SK-N-SH (cell line): ENCODE data around the gene STOML1.

Source experiments
- CTCF ChIP-seq: fragments of 200-600 bp; sonication (generic); IDR thresholded peaks from 2 replicates; pipeline ENCODE4 v1.6.1; 2017; ENCODE audit warnings: antibody characterized with exemption, mild to moderate bottlenecking, moderate library complexity
- EP300 ChIP-seq, 2 experiments: IDR thresholded peaks; 2 replicates each; pipeline versions ENCODE4 v1.4.0 to v1.6.1; 2012; ENCODE audit warnings: borderline replicate concordance in 1 of 2, low read depth in 1 of 2, low read length in 1 of 2
- MEF2A ChIP-seq: IDR thresholded peaks from 2 replicates; pipeline ENCODE4 v1.4.0; 2012; ENCODE audit warnings: low read depth, borderline replicate concordance
- MXI1 ChIP-seq: IDR thresholded peaks from 2 replicates; pipeline ENCODE4 v1.6.1; 2012; ENCODE audit warnings: mild to moderate bottlenecking, low read depth, low read length, improper control_type of control experiment
- TCF12 ChIP-seq: IDR thresholded peaks from 2 replicates; pipeline ENCODE4 v1.4.0; 2012
- TF ChIP-seq, protein P1 (sequence below): fragments of 150-350 bp; IDR thresholded peaks from 2 replicates; pipeline ENCODE4 v1.6.1; 2017; ENCODE audit warnings: antibody characterized with exemption, low read length, low read depth, borderline replicate concordance
- TF ChIP-seq, protein P2 (sequence below): IDR thresholded peaks from 2 replicates; pipeline ENCODE4 v1.4.0; 2012; ENCODE audit warnings: low read depth, borderline replicate concordance

- no peak for TF ChIP-seq CTCF
- TF ChIP-seq MXI1: no peak
- TF ChIP-seq, protein P1, sequence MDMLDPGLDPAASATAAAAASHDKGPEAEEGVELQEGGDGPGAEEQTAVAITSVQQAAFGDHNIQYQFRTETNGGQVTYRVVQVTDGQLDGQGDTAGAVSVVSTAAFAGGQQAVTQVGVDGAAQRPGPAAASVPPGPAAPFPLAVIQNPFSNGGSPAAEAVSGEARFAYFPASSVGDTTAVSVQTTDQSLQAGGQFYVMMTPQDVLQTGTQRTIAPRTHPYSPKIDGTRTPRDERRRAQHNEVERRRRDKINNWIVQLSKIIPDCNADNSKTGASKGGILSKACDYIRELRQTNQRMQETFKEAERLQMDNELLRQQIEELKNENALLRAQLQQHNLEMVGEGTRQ: no peak
- no peak for TF ChIP-seq EP300 (IDR thresholded peaks at IDR 0.05; ENCODE audit: borderline replicate concordance in 1 of 2, low read depth in 1 of 2, low read length in 1 of 2)
- TF ChIP-seq, protein P2, sequence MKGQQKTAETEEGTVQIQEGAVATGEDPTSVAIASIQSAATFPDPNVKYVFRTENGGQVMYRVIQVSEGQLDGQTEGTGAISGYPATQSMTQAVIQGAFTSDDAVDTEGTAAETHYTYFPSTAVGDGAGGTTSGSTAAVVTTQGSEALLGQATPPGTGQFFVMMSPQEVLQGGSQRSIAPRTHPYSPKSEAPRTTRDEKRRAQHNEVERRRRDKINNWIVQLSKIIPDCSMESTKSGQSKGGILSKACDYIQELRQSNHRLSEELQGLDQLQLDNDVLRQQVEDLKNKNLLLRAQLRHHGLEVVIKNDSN: no peak
- no peak for TF ChIP-seq TCF12
- no peak for TF ChIP-seq MEF2A
These were observed 45.9 kb downstream of the STOML1 start for GRCh38 chr15:73946046-73946721.
